Vagina (tissue), 2 donors: ENCODE data around the gene HDAC11. TPM values are rescaled to one million over a fixed set of nuclear protein-coding genes. Genes with fewer than 3 reads are reported as not detected.
A peak's percentile ranks its signal among the peaks of the same experiment; 100 is the strongest.

Experiments
- DNase-seq, 2 donors: peaks; one replicate each; pipeline ENCODE4 v3.0.0-alpha.2; 2017; ENCODE audit errors: extremely low spot score in 2 of 2
- H3K27ac ChIP-seq: fragments of 200-600 bp; sonication (generic); one replicate; pipeline ENCODE4 v1.5.1; 2019
- H3K27me3 ChIP-seq: fragments of 200-600 bp; sonication (generic); one replicate; pipeline ENCODE4 v1.5.1; 2019
- H3K36me3 ChIP-seq, 2 donors: fragments of 200-600 bp; sonication (generic); one replicate each; pipeline ENCODE4 v1.5.1; 2017 to 2019
- H3K4me1 ChIP-seq: fragments of 200-600 bp; sonication (generic); one replicate; pipeline ENCODE4 v1.5.1; 2019
- H3K4me3 ChIP-seq, 2 donors: fragments of 200-600 bp; sonication (generic); 1 replicate in 1 of 2; 2 replicates in 1 of 2; pipeline ENCODE4 v1.5.1; 2016 to 2019
- H3K9me3 ChIP-seq: fragments of 200-600 bp; sonication (generic); one replicate; pipeline ENCODE4 v1.5.1; 2019
- POLR2A ChIP-seq, 2 donors: fragments of 450-650 bp; IDR thresholded peaks; one replicate each; pipeline ENCODE4 v1.6.1; 2017; ENCODE audit warnings: antibody characterized with exemption in 2 of 2, mild to moderate bottlenecking in 2 of 2, moderate library complexity in 2 of 2
- POLR2AphosphoS5 ChIP-seq, 2 donors: sonication (generic); formaldehyde crosslinking; IDR thresholded peaks; one replicate each; pipeline ENCODE4 v1.9.0; 2017; ENCODE audit warnings: antibody characterized with exemption in 2 of 2, mild to moderate bottlenecking in 2 of 2, low read depth in 1 of 2; ENCODE audit not compliant: insufficient read depth in 1 of 2
- intact Hi-C: fragments of 100-400 bp; cut with DNase I; formaldehyde crosslinking; loops from one replicate; pipeline ENCODE4 v1.15.1; 2023
- total RNA-seq: library from RNA; depleted of rRNA; stranded (reverse); fragments of >200 nt; gene quantifications from one replicate; pipeline ENCODE4 v1.2.3, GENCODE V29; 2016
- TF ChIP-seq, protein P1 (sequence below), 3 experiments: fragments of 450-650 bp in 2 of 3; fragments of 200-600 bp in 1 of 3; sonication (generic) in 1 of 3; IDR thresholded peaks; one replicate each; pipeline ENCODE4 v1.5.1; 2017 to 2019; ENCODE audit warnings: antibody characterized with exemption in 3 of 3, mild to moderate bottlenecking in 2 of 3, moderate library complexity in 2 of 3

HDAC11 gene
- total RNA-seq, 1 donor from 2014 or later: 12.0 TPM

GRCh38 chr3:13493867-13494441 is 13.8 kb downstream of the HDAC11 start:
- H3K9me3 ChIP-seq: no peaks in the 10 kb centered on the region
- H3K27me3 ChIP-seq: no peaks in the 10 kb centered on the region
- intact Hi-C loops: loop anchor here (2.0 kb wide), 1 partner anchor 157 kb away; no protein-coding TSS in a partner anchor
- peaks cover 0 to 17% of the 10 kb centered on the region in 2 donors for H3K36me3 ChIP-seq
- TF ChIP-seq POLR2AphosphoS5 (IDR thresholded peaks at IDR 0.05; ENCODE audit: insufficient read depth in 1 of 2, low read depth in 1 of 2) (no peak), POLR2A (IDR thresholded peaks at IDR 0.05) (no peak)
- TF ChIP-seq, protein P1, sequence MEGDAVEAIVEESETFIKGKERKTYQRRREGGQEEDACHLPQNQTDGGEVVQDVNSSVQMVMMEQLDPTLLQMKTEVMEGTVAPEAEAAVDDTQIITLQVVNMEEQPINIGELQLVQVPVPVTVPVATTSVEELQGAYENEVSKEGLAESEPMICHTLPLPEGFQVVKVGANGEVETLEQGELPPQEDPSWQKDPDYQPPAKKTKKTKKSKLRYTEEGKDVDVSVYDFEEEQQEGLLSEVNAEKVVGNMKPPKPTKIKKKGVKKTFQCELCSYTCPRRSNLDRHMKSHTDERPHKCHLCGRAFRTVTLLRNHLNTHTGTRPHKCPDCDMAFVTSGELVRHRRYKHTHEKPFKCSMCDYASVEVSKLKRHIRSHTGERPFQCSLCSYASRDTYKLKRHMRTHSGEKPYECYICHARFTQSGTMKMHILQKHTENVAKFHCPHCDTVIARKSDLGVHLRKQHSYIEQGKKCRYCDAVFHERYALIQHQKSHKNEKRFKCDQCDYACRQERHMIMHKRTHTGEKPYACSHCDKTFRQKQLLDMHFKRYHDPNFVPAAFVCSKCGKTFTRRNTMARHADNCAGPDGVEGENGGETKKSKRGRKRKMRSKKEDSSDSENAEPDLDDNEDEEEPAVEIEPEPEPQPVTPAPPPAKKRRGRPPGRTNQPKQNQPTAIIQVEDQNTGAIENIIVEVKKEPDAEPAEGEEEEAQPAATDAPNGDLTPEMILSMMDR (IDR thresholded peaks at IDR 0.05): no peak
- H3K4me3 ChIP-seq: no peak overlapping the region
- no peak overlapping the region for H3K27ac ChIP-seq
- peaks cover 8% of the 10 kb centered on the region for H3K4me1 ChIP-seq
- DNase-seq: no peak

- H3K4me3 ChIP-seq: no peak overlapping the region
- no peak for DNase-seq
- intact Hi-C loops: loop anchor here (2.0 kb wide), 1 partner anchor 156 kb away; no protein-coding TSS in a partner anchor
- peaks cover 8% of the 10 kb centered on the region for H3K4me1 ChIP-seq
- peaks cover 0 to 12% of the 10 kb centered on the region in 2 donors for H3K36me3 ChIP-seq
- H3K9me3 ChIP-seq: no peaks in the 10 kb centered on the region
- no peak overlapping the region for H3K27ac ChIP-seq
- TF ChIP-seq, protein P1 (IDR thresholded peaks at IDR 0.05): peak in 2 of 3 experiments; percentile 4 to 35
- no peak for TF ChIP-seq POLR2AphosphoS5 (IDR thresholded peaks at IDR 0.05; ENCODE audit: insufficient read depth in 1 of 2, low read depth in 1 of 2)
- no peaks in the 10 kb centered on the region for H3K27me3 ChIP-seq
Observed at GRCh38 chr3:13494463-13495350, 14.6 kb downstream of the HDAC11 start.

GRCh38 chr3:13495351-13495813 is 15.3 kb downstream of the HDAC11 start:
- no peaks in the 10 kb centered on the region for H3K9me3 ChIP-seq
- no peak overlapping the region for H3K4me3 ChIP-seq
- intact Hi-C loops: loop anchor here (2.0 kb wide), 1 partner anchor 155 kb away; no protein-coding TSS in a partner anchor
- H3K36me3 ChIP-seq: peaks cover 0 to 5% of the 10 kb centered on the region in 2 donors
- DNase-seq: no peak
- H3K4me1 ChIP-seq: peaks cover 8% of the 10 kb centered on the region
- H3K27me3 ChIP-seq: no peaks in the 10 kb centered on the region
- TF ChIP-seq POLR2AphosphoS5 (IDR thresholded peaks at IDR 0.05; ENCODE audit: insufficient read depth in 1 of 2, low read depth in 1 of 2) (no peak), POLR2A (IDR thresholded peaks at IDR 0.05) (no peak)
- TF ChIP-seq, protein P1 (IDR thresholded peaks at IDR 0.05): no peak
- H3K27ac ChIP-seq: no peak overlapping the region

GRCh38 chr3:13495921-13496723 is 16.0 kb downstream of the HDAC11 start:
- intact Hi-C loops: loop anchor here (2.0 kb wide), 1 partner anchor 155 kb away; no protein-coding TSS in a partner anchor
- TF ChIP-seq POLR2A (IDR thresholded peaks at IDR 0.05): no peak
- TF ChIP-seq, protein P1 (IDR thresholded peaks at IDR 0.05): peak; percentile 94 to 98 (median 95)
- peak in 1 of 2 donors; percentile 69 for TF ChIP-seq POLR2AphosphoS5 (IDR thresholded peaks at IDR 0.05; ENCODE audit: insufficient read depth in 1 of 2, low read depth in 1 of 2)
- Histone ChIP-seq H3K4me3 (no peak overlapping the region), H3K27me3 (no peaks in the 10 kb centered on the region), H3K27ac (peak overlapping the region; percentile 46), H3K9me3 (no peaks in the 10 kb centered on the region), H3K36me3 (peaks cover 0 to 4% of the 10 kb centered on the region in 2 donors), H3K4me1 (peaks cover 8% of the 10 kb centered on the region)
- DNase-seq: no peak
